HG03558 (cell line): ENCODE data around the gene POGLUT3.
A peak's percentile ranks its signal among the peaks of the same experiment; 100 is the strongest.

Experiments used
- ATAC-seq: cut with Tn5 transposase; IDR thresholded peaks from one replicate; pipeline ENCODE4 v1.9.1; 2021; ENCODE audit warnings: moderate number of reproducible peaks; ENCODE audit not compliant: unreplicated experiment; ENCODE audit errors: extremely low read depth

Gene POGLUT3

GRCh38 chr11:108501396-108501795, 3.2 kb upstream of the POGLUT3 start:
- ATAC-seq, result no peak

GRCh38 chr11:108500721-108501120, 2.5 kb upstream of the POGLUT3 start:
- ATAC-seq, result no peak

- no peak for ATAC-seq
Measured at GRCh38 chr11:108500169-108500568, 2.0 kb upstream of the POGLUT3 start.

GRCh38 chr11:108498816-108499408, 728 bp upstream of the POGLUT3 start:
- no peak for ATAC-seq

GRCh38 chr11:108497317-108498045, 703 bp downstream of the POGLUT3 start:
- ATAC-seq, result no peak

- ATAC-seq, result no peak
Measured at GRCh38 chr11:108496643-108497256, 1.4 kb downstream of the POGLUT3 start.

- ATAC-seq, result no peak
Measured at GRCh38 chr11:108495326-108495725, 2.9 kb downstream of the POGLUT3 start.

- ATAC-seq, result no peak
Measured at GRCh38 chr11:108494182-108494581, 4.0 kb downstream of the POGLUT3 start.

GRCh38 chr11:108491936-108492335, 6.2 kb downstream of the POGLUT3 start:
- no peak for ATAC-seq

GRCh38 chr11:108486828-108487227, 11.4 kb downstream of the POGLUT3 start:
- ATAC-seq, result no peak

- ATAC-seq, result no peak
Measured at GRCh38 chr11:108486331-108486730, 11.9 kb downstream of the POGLUT3 start.

- ATAC-seq, result no peak
Measured at GRCh38 chr11:108483163-108483562, 15.0 kb downstream of the POGLUT3 start.

- ATAC-seq, result no peak
Measured at GRCh38 chr11:108474664-108475463, 23.3 kb downstream of the POGLUT3 start.

- ATAC-seq, result no peak
Measured at GRCh38 chr11:108472681-108473080, 25.5 kb downstream of the POGLUT3 start.

GRCh38 chr11:108468478-108468864, 29.7 kb downstream of the POGLUT3 start:
- ATAC-seq, result no peak

- ATAC-seq, result peak; percentile 97
Measured at GRCh38 chr11:108467091-108467823, 30.9 kb downstream of the POGLUT3 start, which contains the start of gene C11orf65. Gene C11orf65, minus strand, starts transcription at chr11:108467529. Its CDS starts 5,970 bp downstream, at chr11:108461559.

GRCh38 chr11:108466405-108466804, 31.8 kb downstream of the POGLUT3 start:
- no peak for ATAC-seq

GRCh38 chr11:108453207-108453835, 44.9 kb downstream of the POGLUT3 start:
- ATAC-seq, result no peak
